ENCODE data around the gene PDLIM5.

GRCh38 chr4:94517492-94517891, 65.8 kb downstream of the PDLIM5 start:
- TF ChIP-seq CTCF (IDR thresholded peaks at IDR 0.05) (no peak), POLR2A (IDR thresholded peaks at IDR 0.05) (no peak)
